ENCODE data around the gene GULP1.

Gene GULP1

GRCh38 chr2:188391354-188391753, 99.7 kb downstream of the GULP1 start:
- no peak for TF ChIP-seq CTCF (conservative IDR thresholded peaks at IDR 0.05)
- no peak for TF ChIP-seq ZFX (IDR thresholded peaks at IDR 0.05)
- no peak overlapping the region for H3K27ac ChIP-seq

GRCh38 chr2:188394931-188395472, 103.3 kb downstream of the GULP1 start:
- H3K27ac ChIP-seq: no peak overlapping the region; the same call in 1 of the 2 replicates
- TF ChIP-seq CTCF (conservative IDR thresholded peaks at IDR 0.05) (no peak), ZFX (IDR thresholded peaks at IDR 0.05) (no peak)

GRCh38 chr2:188395903-188396689, 104.4 kb downstream of the GULP1 start:
- TF ChIP-seq CTCF (conservative IDR thresholded peaks at IDR 0.05): no peak
- no peak for TF ChIP-seq ZFX (IDR thresholded peaks at IDR 0.05)
- H3K27ac ChIP-seq: no peak overlapping the region

- H3K27ac ChIP-seq: no peak overlapping the region
- no peak for TF ChIP-seq ZFX (IDR thresholded peaks at IDR 0.05)
- TF ChIP-seq CTCF (conservative IDR thresholded peaks at IDR 0.05): no peak
Observed at GRCh38 chr2:188399159-188399558, 107.5 kb downstream of the GULP1 start.

- H3K27ac ChIP-seq: no peak overlapping the region
- no peak for TF ChIP-seq ZFX (IDR thresholded peaks at IDR 0.05)
Observed at GRCh38 chr2:188403676-188404075, 112.0 kb downstream of the GULP1 start.

GRCh38 chr2:188404341-188405004, 112.8 kb downstream of the GULP1 start:
- no peak for TF ChIP-seq CTCF (conservative IDR thresholded peaks at IDR 0.05)
- TF ChIP-seq ZFX (IDR thresholded peaks at IDR 0.05): no peak

GRCh38 chr2:188406414-188406813, 114.7 kb downstream of the GULP1 start:
- H3K27ac ChIP-seq: no peak overlapping the region
- TF ChIP-seq ZFX (IDR thresholded peaks at IDR 0.05) (no peak), CTCF (conservative IDR thresholded peaks at IDR 0.05) (no peak)

More at GRCh38 chr2:188404341-188405004, 112.8 kb downstream of the GULP1 start:
- H3K27ac ChIP-seq: no peak overlapping the region
